DOHH2 (cell line): ENCODE measurements around the gene XIRP2.

ENCODE experiments used
- H3F3A ChIP-seq: fragments of 200-600 bp; sonication (generic), shearing (Covaris generic); 2 replicates; pipeline ENCODE4 v1.6.0; 2016; ENCODE audit warnings: antibody characterized with exemption, mild to moderate bottlenecking; ENCODE audit not compliant: control insufficient read depth, insufficient read depth
- H3K27ac ChIP-seq: fragments of 200-600 bp; sonication (generic); 2 replicates; pipeline ENCODE4 v1.5.1; 2014; ENCODE audit warnings: low read depth, mild to moderate bottlenecking, low read length, moderate library complexity
- H3K27me3 ChIP-seq: fragments of 200-600 bp; sonication (generic); 2 replicates; pipeline ENCODE4 v1.6.1; 2014; ENCODE audit warnings: mild to moderate bottlenecking, low read length, mixed read lengths; ENCODE audit not compliant: control insufficient read depth
- H3K36me3 ChIP-seq: fragments of 200-600 bp; sonication (generic); 2 replicates; pipeline ENCODE4 v1.6.1; 2014; ENCODE audit warnings: mild to moderate bottlenecking, low read length, moderate library complexity, mixed read lengths; ENCODE audit not compliant: control insufficient read depth
- H3K4me1 ChIP-seq: fragments of 200-600 bp; sonication (generic); 2 replicates; pipeline ENCODE4 v1.6.1; 2014; ENCODE audit warnings: mild to moderate bottlenecking, low read length, mixed read lengths; ENCODE audit not compliant: control insufficient read depth
- H3K4me2 ChIP-seq: fragments of 200-600 bp; sonication (generic); 2 replicates; pipeline ENCODE4 v1.6.0; 2014; ENCODE audit warnings: mild to moderate bottlenecking, low read length, moderate library complexity
- H3K4me3 ChIP-seq: fragments of 200-600 bp; sonication (generic); 2 replicates; pipeline ENCODE4 v1.5.1; 2014; ENCODE audit warnings: mild to moderate bottlenecking, low read length, mixed read lengths
- H3K79me2 ChIP-seq: fragments of 200-600 bp; sonication (generic); 2 replicates; pipeline ENCODE4 v1.6.1; 2014; ENCODE audit warnings: mild to moderate bottlenecking, low read length, mixed read lengths; ENCODE audit not compliant: control insufficient read depth
- H3K9me2 ChIP-seq: fragments of 200-600 bp; sonication (generic); replicated peaks from 2 replicates; pipeline ENCODE4 v1.6.1; 2014; ENCODE audit warnings: mild to moderate bottlenecking, low read length, mixed read lengths; ENCODE audit not compliant: control insufficient read depth
- H3K9me3 ChIP-seq: fragments of 200-600 bp; sonication (generic); 2 replicates; pipeline ENCODE4 v1.6.1; 2014; ENCODE audit warnings: antibody characterized with exemption, low read length, mixed read lengths; ENCODE audit not compliant: control insufficient read depth, insufficient read depth
- H4K20me1 ChIP-seq: fragments of 200-600 bp; sonication (generic); 2 replicates; pipeline ENCODE4 v1.6.0; 2014; ENCODE audit warnings: low read depth, mild to moderate bottlenecking, antibody characterized with exemption, low read length, moderate library complexity; ENCODE audit not compliant: control insufficient read depth, insufficient read depth
- CTCF ChIP-seq: fragments of 200-600 bp; sonication (generic); IDR thresholded peaks from one replicate; pipeline ENCODE4 v1.5.1; 2014; ENCODE audit warnings: antibody characterized with exemption, mild to moderate bottlenecking, low read depth, low read length; ENCODE audit not compliant: poor library complexity, severe bottlenecking
- EZH2phosphoT487 ChIP-seq: fragments of 200-600 bp; sonication (generic); IDR thresholded peaks from 2 replicates; pipeline ENCODE4 v1.6.1; 2017; ENCODE audit warnings: borderline replicate concordance, mild to moderate bottlenecking, antibody characterized with exemption, low read length, moderate library complexity, mixed read lengths

XIRP2 gene

DNA sequence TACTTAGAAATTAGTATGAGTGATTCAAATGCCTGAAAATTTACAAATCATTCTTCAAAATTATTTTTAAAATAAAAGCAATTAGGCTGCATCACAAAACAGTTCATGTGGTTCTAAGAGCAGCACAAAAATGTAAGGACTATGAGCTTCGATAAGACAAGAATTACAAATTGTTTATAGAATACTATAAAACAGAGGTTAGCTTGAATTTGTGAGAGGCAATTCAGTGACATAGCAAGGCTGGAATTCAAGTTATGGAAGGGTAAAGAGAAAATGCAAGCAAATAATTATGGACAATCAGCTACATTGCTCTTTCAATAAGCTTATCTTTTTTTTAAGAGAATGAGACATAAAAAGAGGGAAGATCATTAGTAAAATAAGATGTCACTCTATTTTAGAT is 7.1 kb upstream of the XIRP2 start:
- Histone ChIP-seq H3F3A (no peaks in the 10 kb centered on the region), H3K9me2 (no peaks in the 10 kb centered on the region), H3K27me3 (no peaks in the 10 kb centered on the region), H3K79me2 (no peaks in the 10 kb centered on the region), H3K9me3 (no peaks in the 10 kb centered on the region), H3K27ac (no peak overlapping the region), H4K20me1 (no peaks in the 10 kb centered on the region), H3K4me3 (no peak overlapping the region), H3K4me2 (no peak overlapping the region), H3K4me1 (no peaks in the 10 kb centered on the region), H3K36me3 (no peaks in the 10 kb centered on the region)
- TF ChIP-seq EZH2phosphoT487 = no peak
- no peak for TF ChIP-seq CTCF

DNA sequence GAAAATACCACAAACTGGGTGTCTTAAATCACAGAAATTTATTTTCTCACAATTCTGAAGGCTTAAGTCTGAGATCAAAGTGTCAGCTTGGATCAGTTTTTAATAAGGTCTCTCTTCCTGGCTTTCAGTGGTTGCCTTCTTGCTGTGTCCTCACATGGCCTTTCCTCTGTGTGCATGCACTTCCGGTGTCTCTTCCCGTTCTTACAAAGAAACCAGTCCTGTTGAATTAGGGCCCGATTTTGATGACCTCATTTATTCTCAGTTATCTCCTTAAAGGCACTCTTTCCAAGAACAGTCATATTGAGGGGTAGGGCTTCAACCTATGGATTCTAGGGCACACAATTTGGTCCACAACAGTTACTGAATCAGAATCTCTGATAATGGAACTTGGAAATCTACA is 5.4 kb upstream of the XIRP2 start:
- no peaks in the 10 kb centered on the region for H3K27me3 ChIP-seq
- H3K9me3 ChIP-seq = no peaks in the 10 kb centered on the region
- H3K4me1 ChIP-seq = no peaks in the 10 kb centered on the region
- H3K79me2 ChIP-seq = no peaks in the 10 kb centered on the region
- no peak overlapping the region for H3K27ac ChIP-seq
- H3K36me3 ChIP-seq = no peaks in the 10 kb centered on the region
- H3K4me2 ChIP-seq = no peak overlapping the region
- no peak for TF ChIP-seq EZH2phosphoT487
- no peak for TF ChIP-seq CTCF
- H3K9me2 ChIP-seq = no peaks in the 10 kb centered on the region
- no peak overlapping the region for H3K4me3 ChIP-seq
- H3F3A ChIP-seq = no peaks in the 10 kb centered on the region
- H4K20me1 ChIP-seq = no peaks in the 10 kb centered on the region

GRCh38 chr2:166891727-166892126 is 3.4 kb downstream of the XIRP2 start:
- TF ChIP-seq EZH2phosphoT487 (no peak), CTCF (no peak)
- no peaks in the 10 kb centered on the region for H3K36me3 ChIP-seq
- no peaks in the 10 kb centered on the region for H3K9me2 ChIP-seq
- H3K79me2 ChIP-seq = no peaks in the 10 kb centered on the region
- no peak overlapping the region for H3K4me2 ChIP-seq
- H4K20me1 ChIP-seq = no peaks in the 10 kb centered on the region
- H3K27ac ChIP-seq = no peak overlapping the region
- H3K27me3 ChIP-seq = no peaks in the 10 kb centered on the region
- no peak overlapping the region for H3K4me3 ChIP-seq
- no peaks in the 10 kb centered on the region for H3K4me1 ChIP-seq
- no peaks in the 10 kb centered on the region for H3F3A ChIP-seq
- no peaks in the 10 kb centered on the region for H3K9me3 ChIP-seq

GRCh38 chr2:166892397-166892796 is 4.1 kb downstream of the XIRP2 start:
- no peaks in the 10 kb centered on the region for H3K27me3 ChIP-seq
- no peaks in the 10 kb centered on the region for H3K9me3 ChIP-seq
- no peaks in the 10 kb centered on the region for H3K79me2 ChIP-seq
- H3F3A ChIP-seq = no peaks in the 10 kb centered on the region
- H3K27ac ChIP-seq = no peak overlapping the region
- H3K36me3 ChIP-seq = no peaks in the 10 kb centered on the region
- H3K4me3 ChIP-seq = no peak overlapping the region
- no peaks in the 10 kb centered on the region for H3K9me2 ChIP-seq
- TF ChIP-seq CTCF (no peak), EZH2phosphoT487 (no peak)
- H3K4me2 ChIP-seq = no peak overlapping the region
- no peaks in the 10 kb centered on the region for H4K20me1 ChIP-seq
- H3K4me1 ChIP-seq = no peaks in the 10 kb centered on the region
